SJSA1 (cell line): ENCODE measurements around the gene DNM3. TPM values are rescaled to one million over a fixed set of nuclear protein-coding genes. Genes with fewer than 3 reads are reported as not detected.

Source experiments
- DNase-seq, 2 experiments: peaks; one replicate each; pipeline ENCODE4 v3.0.0-alpha.2; 2015 to 2020; ENCODE audit warnings: low spot score in 2 of 2, low read depth in 1 of 2
- H3K27ac ChIP-seq: fragments of 250-450 bp; sonication (Bioruptor Pico); 2 replicates; pipeline ENCODE4 v1.5.1; 2020; ENCODE audit warnings: mild to moderate bottlenecking, moderate library complexity
- H3K27me3 ChIP-seq: fragments of 250-450 bp; sonication (Bioruptor Pico); replicated peaks from 2 replicates; pipeline ENCODE4 v1.5.1; 2020; ENCODE audit warnings: mild to moderate bottlenecking, moderate library complexity
- H3K36me3 ChIP-seq: fragments of 250-450 bp; sonication (Bioruptor Pico); 2 replicates; pipeline ENCODE4 v1.5.1; 2020; ENCODE audit warnings: mild to moderate bottlenecking
- H3K4me1 ChIP-seq: fragments of 250-450 bp; sonication (Bioruptor Pico); replicated peaks from 2 replicates; pipeline ENCODE4 v1.6.1; 2021; ENCODE audit warnings: mild to moderate bottlenecking
- H3K4me3 ChIP-seq: fragments of 250-450 bp; sonication (Bioruptor Pico); 2 replicates; pipeline ENCODE4 v1.5.1; 2020; ENCODE audit warnings: mild to moderate bottlenecking
- H3K9me3 ChIP-seq: fragments of 250-450 bp; sonication (Bioruptor Pico); replicated peaks from 2 replicates; pipeline ENCODE4 v1.5.1; 2020; ENCODE audit warnings: mild to moderate bottlenecking
- total RNA-seq: library from RNA; depleted of rRNA; stranded (reverse); fragments of >200 nt; shearing (Covaris generic); gene quantifications from 2 replicates; pipeline ENCODE4 v1.2.3, GENCODE V29; 2014

The DNM3 gene
- total RNA-seq, 1 experiment from 2014 or later, result 1.7 TPM

- 0 out of 2 replicates have a peak, but pooled peaks cover 5% of the 10 kb centered on the region for H3K27me3 ChIP-seq
- no peaks in the 10 kb centered on the region for H3K4me1 ChIP-seq
- no peak overlapping the region for H3K4me3 ChIP-seq
- no peak for DNase-seq
- H3K27ac ChIP-seq, result no peak overlapping the region
- H3K36me3 ChIP-seq, result no peaks in the 10 kb centered on the region
- no peaks in the 10 kb centered on the region for H3K9me3 ChIP-seq
Observed at GRCh38 chr1:171868217-171868803, 27.0 kb downstream of the DNM3 start.

DNA sequence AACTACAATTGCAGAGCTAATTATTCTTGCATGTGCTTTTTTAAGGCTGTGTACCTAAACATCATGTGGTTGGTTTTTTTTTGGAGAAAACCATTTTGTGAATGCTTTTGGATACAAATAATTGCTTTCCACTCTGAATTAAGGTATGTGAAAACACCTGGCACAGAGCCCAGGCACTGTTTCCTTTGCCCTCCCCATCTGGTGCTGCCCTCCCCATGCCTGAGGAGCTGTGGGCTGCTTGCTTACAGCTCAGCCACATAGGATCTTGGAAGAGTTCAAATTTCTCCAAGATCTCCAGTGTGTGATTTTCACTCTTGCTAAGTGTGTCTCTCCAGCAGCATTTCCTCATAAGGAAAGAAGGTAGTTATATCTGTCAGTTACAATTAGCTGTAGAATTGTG lies 27.8 kb downstream of the DNM3 start:
- Histone ChIP-seq H3K9me3 (no peaks in the 10 kb centered on the region), H3K36me3 (no peaks in the 10 kb centered on the region), H3K27me3 (0 out of 2 replicates have a peak, but pooled peaks cover 6% of the 10 kb centered on the region), H3K27ac (no peak overlapping the region), H3K4me3 (no peak overlapping the region), H3K4me1 (no peaks in the 10 kb centered on the region)
- no peak for DNase-seq

- Histone ChIP-seq H3K4me1 (no peaks in the 10 kb centered on the region), H3K36me3 (no peaks in the 10 kb centered on the region), H3K27ac (no peak overlapping the region), H3K4me3 (no peak overlapping the region), H3K27me3 (0 out of 2 replicates have a peak, but pooled peaks cover 6% of the 10 kb centered on the region), H3K9me3 (no peaks in the 10 kb centered on the region)
- DNase-seq, result no peak
Observed at GRCh38 chr1:171871848-171872247, 30.6 kb downstream of the DNM3 start.

DNA sequence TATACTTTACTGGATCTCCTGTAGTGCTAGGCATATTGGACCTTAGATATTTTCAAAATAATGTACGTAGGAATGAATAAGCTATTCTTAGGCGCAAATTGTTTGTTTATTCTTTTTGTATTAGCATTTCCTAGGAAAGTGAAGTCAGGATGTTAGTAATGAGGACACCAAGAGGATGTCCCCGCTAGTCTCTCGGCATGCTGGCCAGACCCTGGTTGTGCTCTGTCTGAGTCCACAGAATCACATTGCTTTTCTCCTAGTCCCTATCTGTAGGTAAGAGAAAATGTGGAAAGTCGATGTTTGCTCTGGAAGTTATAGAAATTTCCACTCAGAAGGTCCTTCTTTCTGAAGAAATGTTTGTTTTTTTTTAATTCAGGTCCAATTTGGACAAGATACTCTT lies 31.1 kb downstream of the DNM3 start:
- 0 out of 2 replicates have a peak, but pooled peaks cover 6% of the 10 kb centered on the region for H3K27me3 ChIP-seq
- no peaks in the 10 kb centered on the region for H3K36me3 ChIP-seq
- H3K27ac ChIP-seq, result no peak overlapping the region
- no peaks in the 10 kb centered on the region for H3K4me1 ChIP-seq
- DNase-seq, result no peak
- no peaks in the 10 kb centered on the region for H3K9me3 ChIP-seq
- H3K4me3 ChIP-seq, result no peak overlapping the region

- no peak for DNase-seq
- H3K9me3 ChIP-seq, result no peaks in the 10 kb centered on the region
- H3K36me3 ChIP-seq, result no peaks in the 10 kb centered on the region
- 0 out of 2 replicates have a peak, but pooled peaks cover 6% of the 10 kb centered on the region for H3K27me3 ChIP-seq
- no peak overlapping the region for H3K27ac ChIP-seq
- H3K4me3 ChIP-seq, result no peak overlapping the region
- H3K4me1 ChIP-seq, result no peaks in the 10 kb centered on the region
Observed at GRCh38 chr1:171873664-171874063, 32.4 kb downstream of the DNM3 start.

GRCh38 chr1:171877701-171878100 lies 36.4 kb downstream of the DNM3 start:
- H3K9me3 ChIP-seq, result no peaks in the 10 kb centered on the region
- no peaks in the 10 kb centered on the region for H3K36me3 ChIP-seq
- no peak for DNase-seq
- H3K4me1 ChIP-seq, result no peaks in the 10 kb centered on the region
- no peak overlapping the region for H3K27ac ChIP-seq
- 0 out of 2 replicates have a peak, but pooled peaks cover 3% of the 10 kb centered on the region for H3K27me3 ChIP-seq
- no peak overlapping the region for H3K4me3 ChIP-seq

DNA sequence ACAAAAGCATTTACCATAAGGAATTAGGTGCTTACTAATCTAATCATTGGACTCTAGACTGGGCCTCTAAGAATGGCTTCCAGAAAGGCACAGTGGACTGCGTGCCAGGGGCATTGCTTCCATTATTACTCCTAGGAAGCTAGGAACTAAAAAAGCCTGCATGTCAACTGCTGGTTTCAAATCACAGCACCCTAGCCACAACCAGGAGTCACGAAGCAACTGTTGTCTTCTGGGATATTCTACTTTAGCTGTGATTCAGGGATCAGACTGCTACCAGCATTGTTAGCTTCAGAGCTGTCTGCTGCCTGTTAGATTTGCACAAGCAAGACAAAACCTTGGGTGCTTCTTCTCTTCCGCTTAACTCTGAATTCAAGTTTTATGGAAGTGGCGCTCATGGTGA lies 38.3 kb downstream of the DNM3 start:
- Histone ChIP-seq H3K27ac (no peak overlapping the region), H3K4me3 (no peak overlapping the region), H3K9me3 (no peaks in the 10 kb centered on the region), H3K36me3 (no peaks in the 10 kb centered on the region), H3K27me3 (no peaks in the 10 kb centered on the region), H3K4me1 (no peaks in the 10 kb centered on the region)
- no peak for DNase-seq

- no peak for DNase-seq
- Histone ChIP-seq H3K4me1 (no peaks in the 10 kb centered on the region), H3K9me3 (no peaks in the 10 kb centered on the region), H3K4me3 (no peak overlapping the region), H3K36me3 (no peaks in the 10 kb centered on the region), H3K27ac (no peak overlapping the region), H3K27me3 (no peaks in the 10 kb centered on the region)
Observed at GRCh38 chr1:171881442-171881841, 40.1 kb downstream of the DNM3 start.

GRCh38 chr1:171883849-171884248 lies 42.6 kb downstream of the DNM3 start:
- no peaks in the 10 kb centered on the region for H3K36me3 ChIP-seq
- H3K27ac ChIP-seq, result no peak overlapping the region
- no peaks in the 10 kb centered on the region for H3K4me1 ChIP-seq
- DNase-seq, result no peak
- no peak overlapping the region for H3K4me3 ChIP-seq
- H3K9me3 ChIP-seq, result no peaks in the 10 kb centered on the region
- no peaks in the 10 kb centered on the region for H3K27me3 ChIP-seq

DNA sequence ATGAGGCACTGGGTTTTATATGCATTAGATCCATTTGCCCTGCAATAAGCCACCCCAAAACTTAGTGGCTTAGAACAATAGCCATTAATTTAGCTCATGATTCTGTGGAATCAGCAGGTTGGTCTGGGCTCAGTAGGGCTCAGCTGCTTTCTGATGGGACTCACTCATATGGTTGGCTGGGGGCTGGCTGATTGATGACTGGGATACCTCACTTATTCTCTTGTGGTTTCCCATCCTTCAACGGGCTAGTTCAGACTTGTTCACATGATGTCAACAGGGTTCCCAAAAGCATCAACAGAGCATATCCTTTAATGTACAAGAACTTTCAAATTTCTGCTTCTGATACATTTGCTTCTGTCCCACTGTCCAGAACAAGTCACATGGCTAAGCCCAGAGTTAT lies 43.2 kb downstream of the DNM3 start:
- DNase-seq, result no peak

GRCh38 chr1:171890131-171890530 lies 48.8 kb downstream of the DNM3 start:
- Histone ChIP-seq H3K36me3 (no peaks in the 10 kb centered on the region), H3K9me3 (no peaks in the 10 kb centered on the region), H3K27me3 (no peaks in the 10 kb centered on the region), H3K27ac (no peak overlapping the region), H3K4me1 (no peaks in the 10 kb centered on the region), H3K4me3 (no peak overlapping the region)
- DNase-seq, result no peak

More for the DNA sequence above, 43.2 kb downstream of the DNM3 start:
- no peaks in the 10 kb centered on the region for H3K36me3 ChIP-seq
- H3K4me3 ChIP-seq, result no peak overlapping the region
- H3K9me3 ChIP-seq, result no peaks in the 10 kb centered on the region
- no peaks in the 10 kb centered on the region for H3K27me3 ChIP-seq
- H3K27ac ChIP-seq, result no peak overlapping the region
- no peaks in the 10 kb centered on the region for H3K4me1 ChIP-seq

DNA sequence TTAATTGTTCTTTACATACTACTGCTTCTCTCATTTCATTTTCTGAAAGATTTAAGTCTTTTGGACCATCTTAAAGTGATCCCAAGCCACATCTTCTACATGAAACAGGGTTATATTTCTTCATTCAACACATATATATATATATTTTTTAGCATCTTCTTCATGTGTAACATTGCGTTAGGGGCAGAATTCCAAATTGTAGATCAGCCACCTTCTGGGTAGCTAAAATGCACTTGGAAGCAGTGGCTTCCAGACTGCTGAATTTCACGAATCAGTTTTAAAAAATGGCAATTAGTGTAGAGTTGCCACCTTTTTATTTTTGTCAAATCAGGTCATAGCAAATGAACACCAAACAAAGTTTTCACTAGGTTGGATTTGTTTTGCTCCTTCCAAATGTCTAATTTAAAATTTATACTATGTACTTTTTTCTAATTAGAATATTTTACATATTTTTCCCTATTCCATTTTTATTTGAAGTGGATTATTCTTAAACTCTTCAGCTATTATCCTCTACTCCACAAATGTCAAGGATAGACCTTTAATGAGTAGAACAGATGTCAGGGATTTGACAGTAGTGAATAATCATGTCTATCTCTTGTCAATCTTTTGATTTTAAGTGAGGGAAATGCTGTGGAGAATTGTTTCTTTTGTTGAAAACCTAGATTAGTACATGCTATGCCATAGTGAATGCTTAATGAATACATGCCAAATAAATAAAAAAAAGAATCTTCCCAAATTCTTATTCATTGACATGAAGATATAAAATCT lies 55.8 kb downstream of the DNM3 start:
- Histone ChIP-seq H3K27ac (no peak overlapping the region), H3K36me3 (no peaks in the 10 kb centered on the region), H3K27me3 (no peaks in the 10 kb centered on the region), H3K4me1 (no peaks in the 10 kb centered on the region), H3K9me3 (no peaks in the 10 kb centered on the region), H3K4me3 (no peak overlapping the region)
- no peak for DNase-seq

- no peak for DNase-seq
- Histone ChIP-seq H3K27me3 (no peaks in the 10 kb centered on the region), H3K4me3 (no peak overlapping the region), H3K9me3 (no peaks in the 10 kb centered on the region), H3K4me1 (no peaks in the 10 kb centered on the region), H3K27ac (no peak overlapping the region), H3K36me3 (no peaks in the 10 kb centered on the region)
Observed at GRCh38 chr1:171898941-171899340, 57.6 kb downstream of the DNM3 start.

DNA sequence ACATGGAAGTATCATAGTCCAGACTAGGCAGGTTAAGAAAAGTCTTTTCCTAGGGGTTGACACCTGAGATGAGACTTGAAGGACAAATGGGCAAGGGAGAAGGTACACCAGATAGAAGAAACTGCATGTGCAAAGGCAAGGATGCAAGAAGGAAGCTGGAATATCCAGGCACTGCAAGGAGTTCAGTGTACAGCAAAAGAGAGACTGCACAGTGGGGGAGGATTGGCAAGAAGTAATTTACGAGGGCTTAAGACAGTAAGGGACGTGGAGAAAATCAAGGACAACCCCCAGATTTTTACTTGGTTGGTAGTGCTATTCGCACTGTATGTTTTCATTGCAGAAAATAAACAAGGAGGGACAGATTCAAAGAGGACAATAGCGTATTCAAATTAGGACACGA lies 58.5 kb downstream of the DNM3 start:
- H3K9me3 ChIP-seq, result no peaks in the 10 kb centered on the region
- DNase-seq, result no peak
- H3K27ac ChIP-seq, result no peak overlapping the region
- no peaks in the 10 kb centered on the region for H3K36me3 ChIP-seq
- no peaks in the 10 kb centered on the region for H3K27me3 ChIP-seq
- no peaks in the 10 kb centered on the region for H3K4me1 ChIP-seq
- no peak overlapping the region for H3K4me3 ChIP-seq
